Measurements from ENCODE around the gene PALD1.

- no peak for TF ChIP-seq CTCF (IDR thresholded peaks at IDR 0.05)
- no peak for TF ChIP-seq POLR2AphosphoS5 (IDR thresholded peaks at IDR 0.05)
These were observed 14.5 kb downstream of the PALD1 start for GRCh38 chr10:70492786-70493659.

Data from upper lobe of left lung (tissue), 4 donors.